ENCODE results near the gene ZNF319.
"Not testable (repeated sequence)": the region's sequence is repeated elsewhere in the genome, so short reads cannot be mapped to it uniquely, and the experiment has no call there.

The ZNF319 gene

DNA sequence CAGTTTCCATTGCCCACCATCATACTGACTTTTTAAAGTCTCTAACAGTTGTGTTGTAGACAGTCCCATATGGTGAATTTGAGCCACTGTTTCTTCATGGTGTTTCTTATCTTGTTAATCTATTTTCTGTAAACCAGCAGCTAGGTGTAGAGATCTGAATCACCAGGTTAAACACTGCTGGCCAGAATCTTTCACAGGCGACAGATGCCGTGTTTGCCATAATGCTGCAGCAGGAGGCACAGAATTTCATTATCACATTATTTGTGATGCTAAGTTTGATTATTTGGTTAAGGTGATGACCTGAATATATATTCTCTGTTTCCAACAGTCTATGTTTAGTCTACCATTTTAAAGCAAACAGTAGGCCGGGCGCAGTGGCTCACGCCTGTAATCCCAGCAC lies 18.1 kb downstream of the ZNF319 start:
- in situ Hi-C loops (cut with HindIII; ENCODE audit: low pct_ligation_motif_present, low sequenced_read_pairs), result no loop called here
- Histone ChIP-seq H3K36me3 (replicated peaks) (no peaks in the 10 kb centered on the region), H3K27ac (no peak overlapping the region), H3K4me3 (ENCODE audit: low read depth, low read length) (no peak overlapping the region), H3K27me3 (replicated peaks) (no peaks in the 10 kb centered on the region)
- no peak for DNase-seq
- TF ChIP-seq, protein P1, sequence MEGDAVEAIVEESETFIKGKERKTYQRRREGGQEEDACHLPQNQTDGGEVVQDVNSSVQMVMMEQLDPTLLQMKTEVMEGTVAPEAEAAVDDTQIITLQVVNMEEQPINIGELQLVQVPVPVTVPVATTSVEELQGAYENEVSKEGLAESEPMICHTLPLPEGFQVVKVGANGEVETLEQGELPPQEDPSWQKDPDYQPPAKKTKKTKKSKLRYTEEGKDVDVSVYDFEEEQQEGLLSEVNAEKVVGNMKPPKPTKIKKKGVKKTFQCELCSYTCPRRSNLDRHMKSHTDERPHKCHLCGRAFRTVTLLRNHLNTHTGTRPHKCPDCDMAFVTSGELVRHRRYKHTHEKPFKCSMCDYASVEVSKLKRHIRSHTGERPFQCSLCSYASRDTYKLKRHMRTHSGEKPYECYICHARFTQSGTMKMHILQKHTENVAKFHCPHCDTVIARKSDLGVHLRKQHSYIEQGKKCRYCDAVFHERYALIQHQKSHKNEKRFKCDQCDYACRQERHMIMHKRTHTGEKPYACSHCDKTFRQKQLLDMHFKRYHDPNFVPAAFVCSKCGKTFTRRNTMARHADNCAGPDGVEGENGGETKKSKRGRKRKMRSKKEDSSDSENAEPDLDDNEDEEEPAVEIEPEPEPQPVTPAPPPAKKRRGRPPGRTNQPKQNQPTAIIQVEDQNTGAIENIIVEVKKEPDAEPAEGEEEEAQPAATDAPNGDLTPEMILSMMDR (IDR thresholded peaks at IDR 0.05; ENCODE audit: low read depth, low read length, missing control alignments), result no peak

DNA sequence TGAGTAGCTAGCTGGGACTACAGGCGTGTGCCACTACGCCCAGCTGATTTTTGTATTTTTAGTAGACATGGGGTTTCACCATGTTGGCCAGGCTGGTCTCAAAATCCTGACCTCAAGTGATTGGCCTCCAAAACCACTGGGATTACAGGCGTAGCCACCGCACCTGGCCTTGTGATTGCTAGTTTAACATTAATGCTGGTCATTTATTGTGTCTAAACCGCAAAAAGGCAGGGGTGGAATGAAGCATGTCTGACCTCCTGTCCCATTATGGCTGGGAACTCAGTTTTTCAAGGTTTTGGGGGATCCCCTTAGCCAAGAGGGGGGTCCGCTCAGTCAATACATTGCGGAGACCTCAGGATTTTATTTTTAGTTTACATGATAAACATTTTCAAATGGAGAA lies 18.8 kb downstream of the ZNF319 start:
- H3K27me3 ChIP-seq (replicated peaks), result no peaks in the 10 kb centered on the region
- in situ Hi-C loops (cut with HindIII; ENCODE audit: low pct_ligation_motif_present, low sequenced_read_pairs), result no loop called here
- TF ChIP-seq, protein P1 (IDR thresholded peaks at IDR 0.05; ENCODE audit: low read depth, low read length, missing control alignments), result no peak

DNA sequence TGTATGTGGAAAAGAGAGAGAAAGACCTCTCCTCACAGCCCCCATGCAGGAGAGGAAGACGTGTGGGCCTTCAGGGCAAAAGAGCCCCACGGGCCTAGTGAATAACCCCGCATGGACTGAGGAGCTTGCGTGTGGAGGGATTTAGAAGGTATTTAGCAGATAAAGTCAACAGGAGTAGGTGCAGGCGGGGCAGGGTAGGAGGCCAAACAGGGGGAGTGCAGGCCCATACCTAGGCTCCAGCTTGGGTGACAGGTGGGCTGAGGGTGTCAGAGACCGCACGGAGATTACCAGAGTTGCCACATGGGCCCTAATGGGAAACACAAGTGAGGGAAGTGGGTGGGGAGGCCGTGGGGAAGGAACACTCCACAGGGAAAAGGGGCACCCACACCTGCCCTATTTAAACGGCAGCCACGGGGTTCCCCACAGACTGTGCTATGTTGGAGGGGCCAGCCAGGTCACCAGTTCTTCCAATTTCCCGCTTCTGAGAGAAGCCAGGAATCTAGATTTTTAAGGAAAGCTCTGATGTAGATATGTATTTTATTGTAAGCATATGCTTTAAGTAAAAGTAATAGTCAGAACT lies 21.4 kb downstream of the ZNF319 start:
- DNase-seq, result no peak
- Histone ChIP-seq H3K27ac (no peak overlapping the region), H3K4me3 (ENCODE audit: low read depth, low read length) (no peak overlapping the region), H3K36me3 (replicated peaks) (no peaks in the 10 kb centered on the region), H3K27me3 (replicated peaks) (no peaks in the 10 kb centered on the region)
- TF ChIP-seq, protein P1 (IDR thresholded peaks at IDR 0.05; ENCODE audit: low read depth, low read length, missing control alignments), result no peak
- in situ Hi-C loops (cut with HindIII; ENCODE audit: low pct_ligation_motif_present, low sequenced_read_pairs), result no loop called here

More for the DNA sequence above, 18.8 kb downstream of the ZNF319 start:
- no peak overlapping the region for H3K27ac ChIP-seq
- H3K36me3 ChIP-seq (replicated peaks), result no peaks in the 10 kb centered on the region
- DNase-seq, result no peak
- no peak overlapping the region for H3K4me3 ChIP-seq (ENCODE audit: low read depth, low read length)

DNA sequence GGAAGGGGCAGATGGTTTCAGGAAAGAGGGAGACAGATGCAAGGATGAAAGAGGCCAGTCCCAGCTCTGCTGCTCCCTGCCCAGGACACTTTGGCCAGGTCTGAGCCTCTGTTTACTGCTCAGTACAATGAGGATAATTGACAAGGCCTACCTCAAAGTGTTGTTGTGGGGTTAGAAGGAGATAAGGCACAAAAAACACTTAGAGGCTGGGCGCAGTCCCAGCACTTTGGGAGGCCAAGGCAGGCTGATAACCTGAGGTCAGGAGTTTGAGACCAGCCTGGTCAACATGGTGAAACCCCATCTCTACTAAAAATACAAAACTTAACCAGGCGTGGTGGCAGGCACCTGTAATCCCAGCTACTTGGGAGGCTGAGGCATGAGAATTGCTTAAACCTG lies 22.4 kb downstream of the ZNF319 start:
- H3K4me3 ChIP-seq (ENCODE audit: low read depth, low read length); H3K27ac ChIP-seq; H3K27me3 ChIP-seq (replicated peaks); in situ Hi-C loops (cut with HindIII; ENCODE audit: low pct_ligation_motif_present, low sequenced_read_pairs); DNase-seq; H3K36me3 ChIP-seq (replicated peaks): not testable (repeated sequence)

DNA sequence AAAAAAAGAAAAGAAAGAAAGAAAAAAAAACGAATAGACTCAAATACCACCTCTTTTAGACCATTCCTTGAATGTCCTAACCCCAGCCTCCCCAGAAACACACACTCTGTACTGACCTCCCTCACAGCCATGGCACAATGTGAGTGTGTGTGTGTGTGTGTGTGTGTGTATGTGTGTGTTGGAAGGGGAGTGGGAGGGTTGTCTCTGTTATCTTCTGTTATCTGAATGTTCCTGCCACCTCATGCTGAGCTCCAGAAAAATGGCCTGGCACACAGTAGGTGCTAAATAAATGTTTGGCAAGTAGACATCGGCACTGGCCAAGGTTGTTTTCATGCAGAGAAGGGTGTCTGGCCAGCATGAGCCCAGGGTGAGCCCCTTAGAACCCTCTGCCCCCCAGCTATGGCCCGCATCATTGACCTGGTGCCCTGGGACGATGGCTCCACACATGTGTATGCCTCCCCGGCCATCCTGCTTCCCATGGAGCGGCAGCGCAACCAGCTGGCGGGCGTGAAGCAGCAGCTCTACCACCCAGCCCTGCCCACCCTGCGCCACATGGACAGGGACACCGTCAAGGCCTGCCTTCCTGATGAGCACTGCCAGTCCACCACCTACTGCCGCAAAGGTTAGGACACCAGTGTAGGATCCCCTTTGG lies 22.9 kb downstream of the ZNF319 start:
- no peak for DNase-seq
- H3K27ac ChIP-seq, result no peak overlapping the region
- no peaks in the 10 kb centered on the region for H3K36me3 ChIP-seq (replicated peaks)
- H3K4me3 ChIP-seq (ENCODE audit: low read depth, low read length), result no peak overlapping the region
- in situ Hi-C loops (cut with HindIII; ENCODE audit: low pct_ligation_motif_present, low sequenced_read_pairs), result no loop called here
- TF ChIP-seq, protein P1 (IDR thresholded peaks at IDR 0.05; ENCODE audit: low read depth, low read length, missing control alignments), result no peak
- no peaks in the 10 kb centered on the region for H3K27me3 ChIP-seq (replicated peaks)

DNA sequence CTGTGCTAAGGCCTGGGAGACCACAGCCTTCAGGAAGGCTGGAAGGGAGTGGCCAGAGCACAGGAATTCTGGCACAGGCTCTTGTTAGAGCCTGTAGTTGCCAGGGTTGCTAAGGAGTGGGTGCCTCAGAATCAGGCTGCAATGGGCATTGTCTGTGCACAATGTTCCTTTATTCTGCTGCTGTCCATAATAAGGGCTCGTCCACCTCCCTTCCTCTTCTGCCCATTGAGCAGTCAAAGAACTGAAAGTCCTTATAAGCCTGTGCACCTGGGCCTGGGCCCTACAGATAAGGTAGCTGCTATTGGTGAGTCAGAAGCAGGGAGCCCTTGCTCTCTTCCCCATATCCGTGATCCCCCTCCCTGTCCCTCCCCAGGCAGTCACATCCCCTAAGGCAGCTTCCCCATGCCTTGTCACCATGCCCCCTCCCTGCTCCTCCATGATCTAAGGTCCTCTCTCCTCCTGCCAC lies 24.1 kb downstream of the ZNF319 start:
- H3K4me3 ChIP-seq (ENCODE audit: low read depth, low read length), result no peak overlapping the region
- no peak for DNase-seq
- H3K27ac ChIP-seq, result no peak overlapping the region
- no peaks in the 10 kb centered on the region for H3K27me3 ChIP-seq (replicated peaks)
- no peaks in the 10 kb centered on the region for H3K36me3 ChIP-seq (replicated peaks)
- TF ChIP-seq, protein P1 (IDR thresholded peaks at IDR 0.05; ENCODE audit: low read depth, low read length, missing control alignments), result no peak
- in situ Hi-C loops (cut with HindIII; ENCODE audit: low pct_ligation_motif_present, low sequenced_read_pairs), result no loop called here

All from brain microvascular endothelial cell (primary cell).